CD8-positive, alpha-beta memory T cell (primary cell): Measurements from ENCODE around the gene IL11. TPM values are rescaled to one million over a fixed set of nuclear protein-coding genes. Genes with fewer than 3 reads are reported as not detected.

ENCODE experiments used
- CTCF ChIA-PET: fragments of 350-600 bp; sonication (Branson Sonifier 250); formaldehyde crosslinking; loops from one replicate; lab custom pipeline; 2021; ENCODE audit warnings: antibody characterized with exemption; lab: Charles Lee
- POLR2A ChIA-PET: fragments of 350-600 bp; sonication (Branson Sonifier 250); formaldehyde crosslinking; loops from one replicate; lab custom pipeline; 2021; ENCODE audit warnings: antibody characterized with exemption; lab: Charles Lee
- DNase-seq, 5 donors: peaks; one replicate each; pipeline versions ENCODE4 v3.0.0 to v3.0.0-alpha.2; 2020 to 2022; ENCODE audit warnings: mixed read lengths in 1 of 5
- H3K27ac ChIP-seq: one replicate; pipeline ENCODE4 v1.7.0; 2013; ENCODE audit warnings: low read depth, mild to moderate bottlenecking, low read length, moderate library complexity
- H3K27me3 ChIP-seq: 2 replicates; pipeline ENCODE4 v1.7.0; 2013; ENCODE audit warnings: low read length, mild to moderate bottlenecking; ENCODE audit not compliant: insufficient read depth, poor library complexity, severe bottlenecking
- H3K36me3 ChIP-seq: 2 replicates; pipeline ENCODE4 v1.7.0; 2013; ENCODE audit warnings: mild to moderate bottlenecking, low read length, moderate library complexity; ENCODE audit not compliant: insufficient read depth
- H3K4me1 ChIP-seq: 2 replicates; pipeline ENCODE4 v1.7.0; 2013; ENCODE audit warnings: mild to moderate bottlenecking, low read length, moderate library complexity; ENCODE audit not compliant: insufficient read depth
- H3K4me3 ChIP-seq: 2 replicates; pipeline ENCODE4 v1.7.0; 2013; ENCODE audit warnings: mild to moderate bottlenecking, low read length
- H3K9me3 ChIP-seq: 2 replicates; pipeline ENCODE4 v1.7.0; 2013; ENCODE audit warnings: mild to moderate bottlenecking, low read length
- H3K27ac Mint-ChIP-seq, 8 donors: one replicate each; pipeline ENCODE4 v1.8.0; 2020 to 2021; ENCODE audit warnings: mixed read lengths in 8 of 8, mild to moderate bottlenecking in 6 of 8, inconsistent platforms in 3 of 8, moderate library complexity in 3 of 8
- H3K27me3 Mint-ChIP-seq, 2 donors: one replicate each; pipeline ENCODE4 v1.8.0; 2020 to 2021; ENCODE audit warnings: mixed read lengths in 2 of 2, mild to moderate bottlenecking in 1 of 2, moderate library complexity in 1 of 2
- H3K36me3 Mint-ChIP-seq, 3 donors: one replicate each; pipeline ENCODE4 v1.8.0; 2020 to 2021; ENCODE audit warnings: mixed read lengths in 3 of 3, inconsistent platforms in 1 of 3, mild to moderate bottlenecking in 1 of 3
- H3K4me1 Mint-ChIP-seq, 3 donors: one replicate each; pipeline ENCODE4 v1.8.0; 2020 to 2021; ENCODE audit warnings: mixed read lengths in 3 of 3, inconsistent platforms in 1 of 3, mild to moderate bottlenecking in 1 of 3
- H3K4me3 Mint-ChIP-seq, 7 donors: one replicate each; pipeline ENCODE4 v1.8.0; 2020 to 2021; ENCODE audit warnings: mixed read lengths in 7 of 7, mild to moderate bottlenecking in 6 of 7, moderate library complexity in 4 of 7, inconsistent platforms in 2 of 7
- H3K9me3 Mint-ChIP-seq, 5 donors: one replicate each; pipeline ENCODE4 v1.8.0; 2020 to 2022; ENCODE audit warnings: mixed read lengths in 5 of 5, mild to moderate bottlenecking in 3 of 5, moderate library complexity in 2 of 5, inconsistent platforms in 1 of 5
- polyA plus RNA-seq: library from polyadenylated mRNA; unstranded; fragments of 300-500 nt; fragmentation: Illumina TruSeq; gene quantifications from one replicate; pipeline ENCODE4 v1.2.3, GENCODE V29; 2021
- total RNA-seq, 2 experiments: library from RNA; stranded (reverse); gene quantifications; one replicate each; pipeline ENCODE4 v1.2.3, GENCODE V29; 2021

Gene IL11
- total and polyA plus RNA-seq, 3 experiments from 2014 or later, result 0.27 to 0.37 TPM; not detected in 1

- H3K27ac ChIP-seq, result no peak overlapping the region
Measured at GRCh38 chr19:55324662-55325061, 45.6 kb downstream of the IL11 start.

GRCh38 chr19:55322204-55322885, 47.9 kb downstream of the IL11 start:
- CTCF ChIA-PET, result interaction anchor here (0.8 kb wide), 1 partner anchor 181 kb away, joined by 3 read pairs; no protein-coding TSS in a partner anchor
- no peaks in the 10 kb centered on the region for H3K36me3 ChIP-seq
- POLR2A ChIA-PET, result no interaction called here
- Mint-ChIP-seq H3K9me3 (no peaks in the 10 kb centered on the region), H3K36me3 (no peaks in the 10 kb centered on the region), H3K4me3 (no peak overlapping the region), H3K27me3 (peaks cover 3 to 18% of the 10 kb centered on the region in 2 donors), H3K27ac (peak overlapping the region in 1 of 8 donors; percentile 76), H3K4me1 (peaks cover 0 to 1% (median 0%) of the 10 kb centered on the region in 3 donors)
- no peaks in the 10 kb centered on the region for H3K4me1 ChIP-seq
- DNase-seq, result no peak
- H3K4me3 ChIP-seq, result no peak overlapping the region
- no peaks in the 10 kb centered on the region for H3K27me3 ChIP-seq
- H3K9me3 ChIP-seq, result no peaks in the 10 kb centered on the region
- no peak overlapping the region for H3K27ac ChIP-seq

More at GRCh38 chr19:55324662-55325061, 45.6 kb downstream of the IL11 start:
- ChIA-PET CTCF (no interaction called here), POLR2A (no interaction called here)
- H3K9me3 Mint-ChIP-seq, result no peaks in the 10 kb centered on the region
- no peak for DNase-seq
- Histone ChIP-seq H3K27me3 (no peaks in the 10 kb centered on the region), H3K36me3 (no peaks in the 10 kb centered on the region), H3K4me3 (no peak overlapping the region), H3K4me1 (no peaks in the 10 kb centered on the region), H3K9me3 (no peaks in the 10 kb centered on the region)
- peaks cover 0 to 1% (median 0%) of the 10 kb centered on the region in 3 donors for H3K4me1 Mint-ChIP-seq
- H3K4me3 Mint-ChIP-seq, result no peak overlapping the region
- H3K36me3 Mint-ChIP-seq, result no peaks in the 10 kb centered on the region
- H3K27ac Mint-ChIP-seq, result no peak overlapping the region
- peaks cover 5 to 21% of the 10 kb centered on the region in 2 donors for H3K27me3 Mint-ChIP-seq

- DNase-seq, result no peak
- H3K36me3 Mint-ChIP-seq, result no peaks in the 10 kb centered on the region
- no peaks in the 10 kb centered on the region for H3K27me3 ChIP-seq
- H3K4me1 ChIP-seq, result no peaks in the 10 kb centered on the region
- no peak overlapping the region for H3K4me3 Mint-ChIP-seq
- no peak overlapping the region for H3K27ac ChIP-seq
- H3K27ac Mint-ChIP-seq, result peak overlapping the region in 1 of 8 donors; percentile 5
- H3K9me3 ChIP-seq, result no peaks in the 10 kb centered on the region
- H3K27me3 Mint-ChIP-seq, result peaks cover 3 to 18% of the 10 kb centered on the region in 2 donors
- H3K9me3 Mint-ChIP-seq, result no peaks in the 10 kb centered on the region
- H3K4me3 ChIP-seq, result no peak overlapping the region
- ChIA-PET CTCF (interaction anchor here (0.7 kb wide), 1 partner anchor 18 kb away, joined by 3 read pairs; no protein-coding TSS in a partner anchor), POLR2A (no interaction called here)
- no peaks in the 10 kb centered on the region for H3K36me3 ChIP-seq
- H3K4me1 Mint-ChIP-seq, result peaks cover 0 to 1% (median 0%) of the 10 kb centered on the region in 3 donors
Measured at GRCh38 chr19:55321466-55322137, 48.7 kb downstream of the IL11 start.

- Mint-ChIP-seq H3K4me1 (peaks cover 0 to 1% (median 0%) of the 10 kb centered on the region in 3 donors), H3K27me3 (peaks cover 3 to 15% of the 10 kb centered on the region in 2 donors), H3K27ac (peak overlapping the region in 1 of 8 donors; percentile 77), H3K9me3 (no peaks in the 10 kb centered on the region), H3K36me3 (no peaks in the 10 kb centered on the region), H3K4me3 (no peak overlapping the region)
- Histone ChIP-seq H3K9me3 (no peaks in the 10 kb centered on the region), H3K27ac (no peak overlapping the region), H3K36me3 (no peaks in the 10 kb centered on the region), H3K4me1 (no peaks in the 10 kb centered on the region), H3K4me3 (no peak overlapping the region), H3K27me3 (no peaks in the 10 kb centered on the region)
- DNase-seq, result no peak
- POLR2A ChIA-PET, result interaction anchor here (0.7 kb wide), 1 partner anchor 18 kb away, joined by 3 read pairs; no protein-coding TSS in a partner anchor
- CTCF ChIA-PET, result interaction anchor here (0.5 to 0.7 kb wide), 2 partner anchors 18 to 292 kb away, joined by 3 to 4 read pairs; no protein-coding TSS in a partner anchor
Measured at GRCh38 chr19:55320844-55321419, 49.3 kb downstream of the IL11 start.

- Mint-ChIP-seq H3K36me3 (no peaks in the 10 kb centered on the region), H3K27me3 (peaks cover 3 to 15% of the 10 kb centered on the region in 2 donors), H3K4me3 (no peak overlapping the region), H3K9me3 (no peaks in the 10 kb centered on the region), H3K27ac (no peak overlapping the region), H3K4me1 (peaks cover 0 to 1% (median 0%) of the 10 kb centered on the region in 3 donors)
- Histone ChIP-seq H3K27ac (no peak overlapping the region), H3K4me1 (no peaks in the 10 kb centered on the region), H3K4me3 (no peak overlapping the region), H3K27me3 (no peaks in the 10 kb centered on the region), H3K36me3 (no peaks in the 10 kb centered on the region), H3K9me3 (no peaks in the 10 kb centered on the region)
- DNase-seq, result no peak
- ChIA-PET POLR2A (interaction anchor here (0.6 kb wide), 1 partner anchor 47 kb away, joined by 7 read pairs; no protein-coding TSS in a partner anchor), CTCF (interaction anchor here (1.1 kb wide), 1 partner anchor 18 kb away, joined by 3 read pairs; no protein-coding TSS in a partner anchor)
Measured at GRCh38 chr19:55319785-55320184, 50.5 kb downstream of the IL11 start.

- no peak overlapping the region for H3K4me3 Mint-ChIP-seq
- no peaks in the 10 kb centered on the region for H3K9me3 Mint-ChIP-seq
- H3K27me3 ChIP-seq, result no peaks in the 10 kb centered on the region
- no peaks in the 10 kb centered on the region for H3K4me1 Mint-ChIP-seq
- no peaks in the 10 kb centered on the region for H3K36me3 ChIP-seq
- POLR2A ChIA-PET, result no interaction called here
- CTCF ChIA-PET, result no interaction called here
- H3K27ac ChIP-seq, result no peak overlapping the region
- H3K36me3 Mint-ChIP-seq, result no peaks in the 10 kb centered on the region
- H3K27me3 Mint-ChIP-seq, result peaks cover 0 to under 1% of the 10 kb centered on the region in 2 donors
- DNase-seq, result no peak
- H3K4me1 ChIP-seq, result no peaks in the 10 kb centered on the region
- H3K9me3 ChIP-seq, result no peaks in the 10 kb centered on the region
- H3K27ac Mint-ChIP-seq, result peak overlapping the region in 1 of 8 donors; percentile 9
- H3K4me3 ChIP-seq, result no peak overlapping the region
Measured at GRCh38 chr19:55316646-55317045, 53.6 kb downstream of the IL11 start.

- Mint-ChIP-seq H3K27ac (peak overlapping the region in 2 of 8 donors; percentile 9 to 10), H3K4me1 (no peaks in the 10 kb centered on the region), H3K4me3 (no peak overlapping the region), H3K27me3 (no peaks in the 10 kb centered on the region), H3K36me3 (no peaks in the 10 kb centered on the region), H3K9me3 (no peaks in the 10 kb centered on the region)
- Histone ChIP-seq H3K36me3 (no peaks in the 10 kb centered on the region), H3K4me3 (no peak overlapping the region), H3K9me3 (no peaks in the 10 kb centered on the region), H3K4me1 (no peaks in the 10 kb centered on the region), H3K27ac (no peak overlapping the region), H3K27me3 (no peaks in the 10 kb centered on the region)
- ChIA-PET POLR2A (no interaction called here), CTCF (no interaction called here)
- DNase-seq, result no peak
Measured at GRCh38 chr19:55315956-55316525, 54.2 kb downstream of the IL11 start.
